IPS-11a (cell line): ENCODE data around the gene OXGR1.
"Not testable (repeated sequence)": the region's sequence is repeated elsewhere in the genome, so short reads cannot be mapped to it uniquely, and the experiment has no call there.

Experiments
- H3K4me3 ChIP-seq: one replicate; pipeline ENCODE4 v1.5.1; 2013; ENCODE audit warnings: low read depth, low read length, control low read depth

OXGR1 gene

GRCh38 chr13:96994017-96994857 lies at the start of gene OXGR1:
TSS of gene OXGR1 (minus strand) at chr13:96994476. CDS start at chr13:96987759, 6,717 bp downstream.
- H3K4me3 ChIP-seq = peak within 1 kb of the TSS; percentile 44

- H3K4me3 ChIP-seq = no peak overlapping the region
These were observed 49.0 kb upstream of the OXGR1 start for GRCh38 chr13:97043302-97043701.

- no peak overlapping the region for H3K4me3 ChIP-seq
These were observed 36.6 kb upstream of the OXGR1 start for GRCh38 chr13:97030705-97031452.

- H3K4me3 ChIP-seq = no peak overlapping the region
These were observed 34.4 kb upstream of the OXGR1 start for GRCh38 chr13:97028441-97029299.

GRCh38 chr13:97027162-97027554 lies 32.9 kb upstream of the OXGR1 start:
- H3K4me3 ChIP-seq = no peak overlapping the region

GRCh38 chr13:97026531-97027161 lies 32.4 kb upstream of the OXGR1 start:
- H3K4me3 ChIP-seq = no peak overlapping the region

GRCh38 chr13:97023812-97024211 lies 29.5 kb upstream of the OXGR1 start:
- H3K4me3 ChIP-seq = not testable (repeated sequence)

- no peak overlapping the region for H3K4me3 ChIP-seq
These were observed 28.8 kb upstream of the OXGR1 start for GRCh38 chr13:97023117-97023516.

- H3K4me3 ChIP-seq = no peak overlapping the region
These were observed 27.0 kb upstream of the OXGR1 start for GRCh38 chr13:97021241-97021640.

- no peak overlapping the region for H3K4me3 ChIP-seq
These were observed 26.5 kb upstream of the OXGR1 start for GRCh38 chr13:97020689-97021240.

- no peak overlapping the region for H3K4me3 ChIP-seq
These were observed 25.9 kb upstream of the OXGR1 start for GRCh38 chr13:97020194-97020593.

GRCh38 chr13:97019236-97019635 lies 25.0 kb upstream of the OXGR1 start:
- no peak overlapping the region for H3K4me3 ChIP-seq

GRCh38 chr13:97018029-97018819 lies 23.9 kb upstream of the OXGR1 start:
- H3K4me3 ChIP-seq = no peak overlapping the region

- no peak overlapping the region for H3K4me3 ChIP-seq
These were observed 23.0 kb upstream of the OXGR1 start for GRCh38 chr13:97017322-97017721.

- H3K4me3 ChIP-seq = no peak overlapping the region
These were observed 21.5 kb upstream of the OXGR1 start for GRCh38 chr13:97015661-97016350.

- H3K4me3 ChIP-seq = no peak overlapping the region
These were observed 18.2 kb upstream of the OXGR1 start for GRCh38 chr13:97012251-97013048.

- H3K4me3 ChIP-seq = no peak overlapping the region
These were observed 17.3 kb upstream of the OXGR1 start for GRCh38 chr13:97011446-97012131.

- no peak overlapping the region for H3K4me3 ChIP-seq
These were observed 14.4 kb upstream of the OXGR1 start for GRCh38 chr13:97008643-97009042.
